GM23338 (cell line): Measurements from ENCODE around the gene P2RY4. TPM values are rescaled to one million over a fixed set of nuclear protein-coding genes. Genes with fewer than 3 reads are reported as not detected.
"Not testable (repeated sequence)": the region's sequence is repeated elsewhere in the genome, so short reads cannot be mapped to it uniquely, and the experiment has no call there.

Experiments
- ATAC-seq: fragments of 200-7000 bp; cut with Tn5 transposase; 3 replicates; pipeline ENCODE4 v1.9.1; 2020
- DNase-seq: peaks from one replicate; pipeline ENCODE4 v3.0.0-alpha.2; 2015; ENCODE audit warnings: low spot score
- H2AFZ ChIP-seq: fragments of 200-600 bp; sonication (generic); 2 replicates; pipeline ENCODE4 v1.8.0; 2016; ENCODE audit warnings: antibody characterized with exemption, mild to moderate bottlenecking, moderate library complexity
- H3F3A ChIP-seq: fragments of 200-600 bp; sonication (generic); replicated peaks from 2 replicates; pipeline ENCODE4 v1.8.0; 2017; ENCODE audit warnings: antibody characterized with exemption, mixed run types, low read depth
- H3K27ac ChIP-seq: fragments of 200-600 bp; sonication (generic); 2 replicates; pipeline ENCODE4 v1.6.1; 2016; ENCODE audit warnings: low read depth
- H3K27me3 ChIP-seq: fragments of 200-600 bp; sonication (generic); 2 replicates; pipeline ENCODE4 v1.8.0; 2016; ENCODE audit warnings: mild to moderate bottlenecking, mixed run types, moderate library complexity; ENCODE audit not compliant: insufficient read depth
- H3K36me3 ChIP-seq: fragments of 200-600 bp; sonication (generic); 2 replicates; pipeline ENCODE4 v1.8.0; 2016; ENCODE audit warnings: mild to moderate bottlenecking; ENCODE audit not compliant: insufficient read depth
- H3K4me1 ChIP-seq: fragments of 200-600 bp; sonication (generic); 2 replicates; pipeline ENCODE4 v1.8.0; 2016; ENCODE audit warnings: mild to moderate bottlenecking, moderate library complexity; ENCODE audit not compliant: insufficient read depth
- H3K4me2 ChIP-seq: fragments of 200-600 bp; sonication (generic); 2 replicates; pipeline ENCODE4 v1.7.1; 2017; ENCODE audit warnings: mixed run types
- H3K4me3 ChIP-seq: fragments of 200-600 bp; sonication (generic); 2 replicates; pipeline ENCODE4 v1.6.1; 2016; ENCODE audit warnings: mixed run types
- H3K79me2 ChIP-seq: fragments of 200-600 bp; sonication (generic); replicated peaks from 2 replicates; pipeline ENCODE4 v1.8.0; 2017; ENCODE audit warnings: mild to moderate bottlenecking; ENCODE audit not compliant: insufficient read depth
- H3K9me2 ChIP-seq: fragments of 200-600 bp; sonication (generic); 2 replicates; pipeline ENCODE4 v1.8.0; 2017; ENCODE audit not compliant: insufficient read depth
- H4K20me1 ChIP-seq: fragments of 200-600 bp; sonication (generic); replicated peaks from 2 replicates; pipeline ENCODE4 v1.8.0; 2017; ENCODE audit warnings: mild to moderate bottlenecking; ENCODE audit not compliant: insufficient read depth
- H3K27ac Mint-ChIP-seq: 2 replicates; pipeline ENCODE4 v1.8.0; 2020; ENCODE audit warnings: inconsistent platforms, mild to moderate bottlenecking, moderate library complexity, mixed read lengths
- H3K27me3 Mint-ChIP-seq: 3 replicates; pipeline ENCODE4 v1.8.0; 2022; ENCODE audit warnings: low read depth, mild to moderate bottlenecking, moderate library complexity, mixed read lengths, inconsistent platforms; ENCODE audit not compliant: insufficient read depth, poor library complexity
- H3K36me3 Mint-ChIP-seq: 3 replicates; pipeline ENCODE4 v1.8.0; 2021; ENCODE audit warnings: low read depth, mild to moderate bottlenecking, inconsistent platforms, moderate library complexity, mixed read lengths
- H3K4me1 Mint-ChIP-seq: 3 replicates; pipeline ENCODE4 v1.8.0; 2020; ENCODE audit warnings: mild to moderate bottlenecking, inconsistent platforms, mixed read lengths
- H3K4me3 Mint-ChIP-seq: 3 replicates; pipeline ENCODE4 v1.8.0; 2021; ENCODE audit warnings: moderate library complexity, mild to moderate bottlenecking, inconsistent platforms, mixed read lengths
- H3K9me3 Mint-ChIP-seq: 3 replicates; pipeline ENCODE4 v1.8.0; 2020; ENCODE audit warnings: moderate library complexity, mild to moderate bottlenecking, inconsistent platforms, mixed read lengths
- CREB1 ChIP-seq: fragments of 250-450 bp; sonication (Bioruptor Pico); IDR thresholded peaks from 2 replicates; pipeline ENCODE4 v1.5.0; 2020; ENCODE audit warnings: low read depth, mild to moderate bottlenecking, moderate library complexity
- JUNB ChIP-seq: IDR thresholded peaks from one replicate; pipeline ENCODE4 v1.6.1; 2016; ENCODE audit warnings: antibody characterized with exemption; ENCODE audit not compliant: unreplicated experiment
- NANOG ChIP-seq: IDR thresholded peaks from 2 replicates; pipeline ENCODE4 v1.6.1; 2016; ENCODE audit warnings: antibody characterized with exemption, borderline replicate concordance
- POLR2AphosphoS5 ChIP-seq: IDR thresholded peaks from 2 replicates; pipeline ENCODE4 v1.6.1; 2016; ENCODE audit warnings: antibody characterized with exemption, low read depth
- STAT1 ChIP-seq: IDR thresholded peaks from one replicate; pipeline ENCODE4 v1.6.1; 2016; ENCODE audit warnings: antibody characterized with exemption; ENCODE audit not compliant: unreplicated experiment
- ZNF331 ChIP-seq: fragments of 250-450 bp; sonication (Bioruptor Pico); IDR thresholded peaks from 2 replicates; pipeline ENCODE4 v1.5.0; 2020; ENCODE audit warnings: low read depth, mild to moderate bottlenecking, moderate library complexity
- polyA plus RNA-seq: library from polyadenylated mRNA; unstranded; fragments of >200 nt; fragmentation: Nextera tagmentation; extraction: Ambion mirVana; gene quantifications from 2 replicates; pipeline ENCODE4 v1.2.1, GENCODE V29; 2016
- total RNA-seq: library from RNA; depleted of rRNA; stranded (reverse); fragments of >200 nt; shearing (Covaris generic); gene quantifications from 2 replicates; pipeline ENCODE4 v1.2.3, GENCODE V29; 2014
- TF ChIP-seq, protein P1 (sequence below): fragments of 250-450 bp; sonication (Bioruptor Pico); IDR thresholded peaks from 2 replicates; pipeline ENCODE4 v1.5.0; 2020; ENCODE audit warnings: mild to moderate bottlenecking, moderate library complexity
- TF ChIP-seq, protein P2 (sequence below): IDR thresholded peaks from one replicate; pipeline ENCODE4 v1.6.1; 2018; ENCODE audit warnings: antibody characterized with exemption; ENCODE audit not compliant: unreplicated experiment

The P2RY4 gene
- total and polyA plus RNA-seq, 2 experiments from 2014 or later = 0.73 TPM; not detected in 1

GRCh38 chrX:70279081-70279480 is 19.1 kb upstream of the P2RY4 start:
- Histone ChIP-seq H3K4me2 (no peak overlapping the region), H3K4me1 (no peaks in the 10 kb centered on the region), H3K36me3 (no peaks in the 10 kb centered on the region), H3K79me2 (no peaks in the 10 kb centered on the region), H2AFZ (no peak overlapping the region), H3K27me3 (no peaks in the 10 kb centered on the region), H3K27ac (no peak overlapping the region), H3K4me3 (no peak overlapping the region), H3F3A (no peaks in the 10 kb centered on the region), H3K9me2 (no peaks in the 10 kb centered on the region), H4K20me1 (no peaks in the 10 kb centered on the region)
- ATAC-seq (no peak), DNase-seq (no peak)
- H3K4me3 Mint-ChIP-seq = no peak overlapping the region
- H3K27me3 Mint-ChIP-seq = peaks cover 2% of the 10 kb centered on the region
- TF ChIP-seq, protein P1, sequence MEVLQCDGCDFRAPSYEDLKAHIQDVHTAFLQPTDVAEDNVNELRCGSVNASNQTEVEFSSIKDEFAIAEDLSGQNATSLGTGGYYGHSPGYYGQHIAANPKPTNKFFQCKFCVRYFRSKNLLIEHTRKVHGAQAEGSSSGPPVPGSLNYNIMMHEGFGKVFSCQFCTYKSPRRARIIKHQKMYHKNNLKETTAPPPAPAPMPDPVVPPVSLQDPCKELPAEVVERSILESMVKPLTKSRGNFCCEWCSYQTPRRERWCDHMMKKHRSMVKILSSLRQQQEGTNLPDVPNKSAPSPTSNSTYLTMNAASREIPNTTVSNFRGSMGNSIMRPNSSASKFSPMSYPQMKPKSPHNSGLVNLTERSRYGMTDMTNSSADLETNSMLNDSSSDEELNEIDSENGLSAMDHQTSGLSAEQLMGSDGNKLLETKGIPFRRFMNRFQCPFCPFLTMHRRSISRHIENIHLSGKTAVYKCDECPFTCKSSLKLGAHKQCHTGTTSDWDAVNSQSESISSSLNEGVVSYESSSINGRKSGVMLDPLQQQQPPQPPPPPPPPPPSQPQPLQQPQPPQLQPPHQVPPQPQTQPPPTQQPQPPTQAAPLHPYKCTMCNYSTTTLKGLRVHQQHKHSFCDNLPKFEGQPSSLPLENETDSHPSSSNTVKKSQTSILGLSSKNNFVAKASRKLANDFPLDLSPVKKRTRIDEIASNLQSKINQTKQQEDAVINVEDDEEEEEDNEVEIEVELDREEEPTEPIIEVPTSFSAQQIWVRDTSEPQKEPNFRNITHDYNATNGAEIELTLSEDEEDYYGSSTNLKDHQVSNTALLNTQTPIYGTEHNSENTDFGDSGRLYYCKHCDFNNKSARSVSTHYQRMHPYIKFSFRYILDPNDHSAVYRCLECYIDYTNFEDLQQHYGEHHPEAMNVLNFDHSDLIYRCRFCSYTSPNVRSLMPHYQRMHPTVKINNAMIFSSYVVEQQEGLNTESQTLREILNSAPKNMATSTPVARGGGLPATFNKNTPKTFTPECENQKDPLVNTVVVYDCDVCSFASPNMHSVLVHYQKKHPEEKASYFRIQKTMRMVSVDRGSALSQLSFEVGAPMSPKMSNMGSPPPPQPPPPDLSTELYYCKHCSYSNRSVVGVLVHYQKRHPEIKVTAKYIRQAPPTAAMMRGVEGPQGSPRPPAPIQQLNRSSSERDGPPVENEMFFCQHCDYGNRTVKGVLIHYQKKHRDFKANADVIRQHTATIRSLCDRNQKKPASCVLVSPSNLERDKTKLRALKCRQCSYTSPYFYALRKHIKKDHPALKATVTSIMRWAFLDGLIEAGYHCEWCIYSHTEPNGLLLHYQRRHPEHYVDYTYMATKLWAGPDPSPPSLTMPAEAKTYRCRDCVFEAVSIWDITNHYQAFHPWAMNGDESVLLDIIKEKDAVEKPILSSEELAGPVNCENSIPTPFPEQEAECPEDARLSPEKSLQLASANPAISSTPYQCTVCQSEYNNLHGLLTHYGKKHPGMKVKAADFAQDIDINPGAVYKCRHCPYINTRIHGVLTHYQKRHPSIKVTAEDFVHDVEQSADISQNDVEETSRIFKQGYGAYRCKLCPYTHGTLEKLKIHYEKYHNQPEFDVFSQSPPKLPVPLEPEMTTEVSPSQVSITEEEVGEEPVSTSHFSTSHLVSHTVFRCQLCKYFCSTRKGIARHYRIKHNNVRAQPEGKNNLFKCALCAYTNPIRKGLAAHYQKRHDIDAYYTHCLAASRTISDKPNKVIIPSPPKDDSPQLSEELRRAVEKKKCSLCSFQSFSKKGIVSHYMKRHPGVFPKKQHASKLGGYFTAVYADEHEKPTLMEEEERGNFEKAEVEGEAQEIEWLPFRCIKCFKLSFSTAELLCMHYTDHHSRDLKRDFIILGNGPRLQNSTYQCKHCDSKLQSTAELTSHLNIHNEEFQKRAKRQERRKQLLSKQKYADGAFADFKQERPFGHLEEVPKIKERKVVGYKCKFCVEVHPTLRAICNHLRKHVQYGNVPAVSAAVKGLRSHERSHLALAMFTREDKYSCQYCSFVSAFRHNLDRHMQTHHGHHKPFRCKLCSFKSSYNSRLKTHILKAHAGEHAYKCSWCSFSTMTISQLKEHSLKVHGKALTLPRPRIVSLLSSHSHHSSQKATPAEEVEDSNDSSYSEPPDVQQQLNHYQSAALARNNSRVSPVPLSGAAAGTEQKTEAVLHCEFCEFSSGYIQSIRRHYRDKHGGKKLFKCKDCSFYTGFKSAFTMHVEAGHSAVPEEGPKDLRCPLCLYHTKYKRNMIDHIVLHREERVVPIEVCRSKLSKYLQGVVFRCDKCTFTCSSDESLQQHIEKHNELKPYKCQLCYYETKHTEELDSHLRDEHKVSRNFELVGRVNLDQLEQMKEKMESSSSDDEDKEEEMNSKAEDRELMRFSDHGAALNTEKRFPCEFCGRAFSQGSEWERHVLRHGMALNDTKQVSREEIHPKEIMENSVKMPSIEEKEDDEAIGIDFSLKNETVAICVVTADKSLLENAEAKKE (CRISPR knock-in tag) = no peak
- TF ChIP-seq CREB1 (CRISPR knock-in tag) (no peak), ZNF331 (CRISPR knock-in tag) (no peak), NANOG (no peak), POLR2AphosphoS5 (no peak), STAT1 (no peak), JUNB (no peak)
- TF ChIP-seq, protein P2, sequence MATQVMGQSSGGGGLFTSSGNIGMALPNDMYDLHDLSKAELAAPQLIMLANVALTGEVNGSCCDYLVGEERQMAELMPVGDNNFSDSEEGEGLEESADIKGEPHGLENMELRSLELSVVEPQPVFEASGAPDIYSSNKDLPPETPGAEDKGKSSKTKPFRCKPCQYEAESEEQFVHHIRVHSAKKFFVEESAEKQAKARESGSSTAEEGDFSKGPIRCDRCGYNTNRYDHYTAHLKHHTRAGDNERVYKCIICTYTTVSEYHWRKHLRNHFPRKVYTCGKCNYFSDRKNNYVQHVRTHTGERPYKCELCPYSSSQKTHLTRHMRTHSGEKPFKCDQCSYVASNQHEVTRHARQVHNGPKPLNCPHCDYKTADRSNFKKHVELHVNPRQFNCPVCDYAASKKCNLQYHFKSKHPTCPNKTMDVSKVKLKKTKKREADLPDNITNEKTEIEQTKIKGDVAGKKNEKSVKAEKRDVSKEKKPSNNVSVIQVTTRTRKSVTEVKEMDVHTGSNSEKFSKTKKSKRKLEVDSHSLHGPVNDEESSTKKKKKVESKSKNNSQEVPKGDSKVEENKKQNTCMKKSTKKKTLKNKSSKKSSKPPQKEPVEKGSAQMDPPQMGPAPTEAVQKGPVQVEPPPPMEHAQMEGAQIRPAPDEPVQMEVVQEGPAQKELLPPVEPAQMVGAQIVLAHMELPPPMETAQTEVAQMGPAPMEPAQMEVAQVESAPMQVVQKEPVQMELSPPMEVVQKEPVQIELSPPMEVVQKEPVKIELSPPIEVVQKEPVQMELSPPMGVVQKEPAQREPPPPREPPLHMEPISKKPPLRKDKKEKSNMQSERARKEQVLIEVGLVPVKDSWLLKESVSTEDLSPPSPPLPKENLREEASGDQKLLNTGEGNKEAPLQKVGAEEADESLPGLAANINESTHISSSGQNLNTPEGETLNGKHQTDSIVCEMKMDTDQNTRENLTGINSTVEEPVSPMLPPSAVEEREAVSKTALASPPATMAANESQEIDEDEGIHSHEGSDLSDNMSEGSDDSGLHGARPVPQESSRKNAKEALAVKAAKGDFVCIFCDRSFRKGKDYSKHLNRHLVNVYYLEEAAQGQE = no peak
- H3K36me3 Mint-ChIP-seq = no peaks in the 10 kb centered on the region
- no peak overlapping the region for H3K27ac Mint-ChIP-seq
- H3K4me1 Mint-ChIP-seq = no peaks in the 10 kb centered on the region
- H3K9me3 Mint-ChIP-seq = no peaks in the 10 kb centered on the region

- H3K79me2 ChIP-seq, H3K27ac Mint-ChIP-seq, H3K4me1 Mint-ChIP-seq, ATAC-seq, H3K27ac ChIP-seq, DNase-seq, H3K9me2 ChIP-seq, H3K27me3 Mint-ChIP-seq, H3K36me3 ChIP-seq, H3K9me3 Mint-ChIP-seq, H3K4me3 Mint-ChIP-seq, H4K20me1 ChIP-seq, H3K27me3 ChIP-seq, H3K36me3 Mint-ChIP-seq, H3F3A ChIP-seq, H2AFZ ChIP-seq, H3K4me1 ChIP-seq, H3K4me2 ChIP-seq, H3K4me3 ChIP-seq: not testable (repeated sequence)
These were observed 14.0 kb upstream of the P2RY4 start for GRCh38 chrX:70274029-70274428.
